VCaP (cell line): ENCODE results near the gene GTF2I.
"Not testable (repeated sequence)": the region's sequence is repeated elsewhere in the genome, so short reads cannot be mapped to it uniquely, and the experiment has no call there.

Source experiments
- H3K27ac ChIP-seq: fragments of 450-650 bp; 2 replicates; pipeline ENCODE4 v1.5.1; 2017
- TF ChIP-seq, protein P1 (sequence below): fragments of 450-650 bp; conservative IDR thresholded peaks from 2 replicates; pipeline ENCODE4 v1.5.1; 2017; ENCODE audit warnings: mild to moderate bottlenecking, moderate library complexity

GTF2I gene

DNA sequence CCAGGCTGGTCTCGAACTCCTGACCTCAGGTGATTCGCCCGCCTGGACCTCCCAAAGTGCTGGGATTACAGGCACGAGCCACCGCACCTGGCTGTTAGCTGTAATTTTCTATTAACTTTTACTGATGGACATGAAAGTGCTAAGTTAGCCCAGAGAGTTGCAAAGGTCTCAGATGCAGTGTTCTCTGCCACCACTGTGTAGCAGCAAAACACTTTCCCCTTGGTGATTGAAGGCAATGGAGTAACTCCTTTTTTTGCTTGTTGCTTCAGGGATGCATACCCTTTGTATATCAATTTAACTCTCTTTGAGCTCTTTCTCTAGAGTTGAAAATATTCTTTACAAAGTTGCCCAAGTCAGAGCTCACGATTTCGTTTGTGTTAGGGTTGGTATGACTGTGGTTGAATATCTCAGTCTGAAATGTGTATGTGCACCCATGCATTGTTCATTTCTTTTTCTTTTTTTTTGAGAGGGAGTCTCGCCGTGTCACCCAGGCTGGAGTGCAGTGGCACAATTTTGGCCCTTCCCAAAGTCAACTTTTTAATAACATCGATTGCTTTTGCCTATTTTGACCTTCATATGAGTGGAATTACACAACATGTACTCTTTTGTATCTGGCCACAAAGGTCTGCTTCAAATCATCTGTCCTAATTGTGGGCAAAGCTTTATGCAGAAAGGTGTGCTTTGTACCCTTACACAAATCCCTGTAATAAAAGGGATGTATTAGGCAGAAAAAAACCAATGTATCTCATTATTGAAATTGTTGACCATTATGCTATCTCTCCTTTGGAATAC lies 52.6 kb downstream of the GTF2I start:
- TF ChIP-seq, protein P1, sequence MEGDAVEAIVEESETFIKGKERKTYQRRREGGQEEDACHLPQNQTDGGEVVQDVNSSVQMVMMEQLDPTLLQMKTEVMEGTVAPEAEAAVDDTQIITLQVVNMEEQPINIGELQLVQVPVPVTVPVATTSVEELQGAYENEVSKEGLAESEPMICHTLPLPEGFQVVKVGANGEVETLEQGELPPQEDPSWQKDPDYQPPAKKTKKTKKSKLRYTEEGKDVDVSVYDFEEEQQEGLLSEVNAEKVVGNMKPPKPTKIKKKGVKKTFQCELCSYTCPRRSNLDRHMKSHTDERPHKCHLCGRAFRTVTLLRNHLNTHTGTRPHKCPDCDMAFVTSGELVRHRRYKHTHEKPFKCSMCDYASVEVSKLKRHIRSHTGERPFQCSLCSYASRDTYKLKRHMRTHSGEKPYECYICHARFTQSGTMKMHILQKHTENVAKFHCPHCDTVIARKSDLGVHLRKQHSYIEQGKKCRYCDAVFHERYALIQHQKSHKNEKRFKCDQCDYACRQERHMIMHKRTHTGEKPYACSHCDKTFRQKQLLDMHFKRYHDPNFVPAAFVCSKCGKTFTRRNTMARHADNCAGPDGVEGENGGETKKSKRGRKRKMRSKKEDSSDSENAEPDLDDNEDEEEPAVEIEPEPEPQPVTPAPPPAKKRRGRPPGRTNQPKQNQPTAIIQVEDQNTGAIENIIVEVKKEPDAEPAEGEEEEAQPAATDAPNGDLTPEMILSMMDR, result no peak; the same call in 1 of the 2 replicates
- no peak overlapping the region for H3K27ac ChIP-seq

DNA sequence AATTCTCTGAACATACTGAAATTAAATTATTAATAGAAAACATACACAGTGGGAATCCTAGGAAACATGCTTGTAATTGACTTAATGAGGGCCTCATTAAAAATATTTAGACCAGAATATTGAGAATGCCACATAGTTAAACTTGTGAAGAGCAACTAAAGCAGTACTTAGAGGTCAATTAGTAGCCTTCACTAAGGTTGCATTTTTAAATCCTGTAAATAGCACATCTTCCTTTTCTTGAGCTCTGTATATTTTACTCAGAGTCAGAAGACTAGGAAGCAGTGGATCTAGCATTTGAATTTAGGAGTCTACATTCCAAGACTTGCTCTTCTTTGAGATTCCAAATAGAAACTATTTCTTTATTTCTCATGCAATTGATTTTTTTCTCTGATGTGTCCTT lies 56.0 kb downstream of the GTF2I start:
- H3K27ac ChIP-seq, result peak overlapping the region; percentile 54
- TF ChIP-seq, protein P1, result no peak

DNA sequence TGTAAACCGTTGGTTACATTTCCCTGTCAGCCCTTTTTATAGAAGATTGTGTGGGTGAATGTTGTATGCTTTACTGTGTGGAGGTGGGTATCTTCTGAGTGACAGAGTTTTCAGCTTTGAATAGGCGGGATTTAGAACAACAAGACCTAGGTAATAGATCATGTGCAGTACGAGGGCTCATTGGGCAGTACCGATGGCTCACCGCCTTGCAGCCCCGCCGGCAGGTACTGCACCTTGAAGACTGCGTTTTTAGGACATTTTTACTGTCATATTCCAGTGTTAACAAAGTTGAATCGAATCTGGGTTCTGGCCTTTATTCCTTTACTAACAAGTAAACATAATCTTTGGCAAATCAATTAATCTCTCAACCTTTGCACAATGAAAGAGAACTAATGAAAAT lies 60.4 kb downstream of the GTF2I start:
- H3K27ac ChIP-seq, result no peak overlapping the region
- TF ChIP-seq, protein P1, result no peak

DNA sequence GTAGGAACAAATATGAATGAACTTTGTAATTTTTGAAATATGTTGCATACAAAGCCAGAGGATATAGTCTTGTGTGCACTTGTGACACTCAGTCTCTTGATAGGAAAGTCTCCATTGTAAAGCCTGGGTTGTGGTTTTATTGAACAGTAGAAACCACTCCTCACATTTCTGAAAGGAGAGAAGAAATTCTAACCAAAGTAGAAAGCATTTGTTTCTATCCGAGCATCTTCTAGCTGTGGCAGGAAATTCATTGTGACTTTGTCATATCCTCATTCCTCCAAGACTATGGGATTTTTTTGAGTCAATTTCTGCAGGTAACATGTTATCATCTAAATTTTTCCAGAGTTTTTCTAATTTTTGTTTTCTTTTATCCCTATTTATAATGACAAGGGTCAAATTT lies 60.8 kb downstream of the GTF2I start:
- H3K27ac ChIP-seq, result no peak overlapping the region
- TF ChIP-seq, protein P1, result no peak

DNA sequence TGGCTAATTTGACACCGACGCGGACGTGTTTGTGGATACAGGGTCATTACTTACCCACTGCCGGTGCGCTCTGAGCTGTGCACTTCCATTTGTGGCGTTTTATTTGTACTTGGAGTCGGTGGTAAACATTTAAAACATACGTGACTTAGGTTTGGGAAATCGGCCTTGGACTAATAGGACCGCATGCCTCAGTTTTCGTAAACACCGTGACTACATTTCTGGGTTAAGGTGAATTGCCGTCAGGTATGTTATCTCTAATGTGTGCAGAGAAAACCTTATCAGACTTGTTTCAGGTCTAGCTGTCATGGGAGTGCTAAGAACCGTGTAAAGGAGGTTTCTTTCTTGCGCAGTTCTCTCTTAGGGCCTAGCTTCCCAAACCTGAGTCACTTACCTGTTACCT lies 64.6 kb downstream of the GTF2I start:
- TF ChIP-seq, protein P1, result no peak
- no peak overlapping the region for H3K27ac ChIP-seq

DNA sequence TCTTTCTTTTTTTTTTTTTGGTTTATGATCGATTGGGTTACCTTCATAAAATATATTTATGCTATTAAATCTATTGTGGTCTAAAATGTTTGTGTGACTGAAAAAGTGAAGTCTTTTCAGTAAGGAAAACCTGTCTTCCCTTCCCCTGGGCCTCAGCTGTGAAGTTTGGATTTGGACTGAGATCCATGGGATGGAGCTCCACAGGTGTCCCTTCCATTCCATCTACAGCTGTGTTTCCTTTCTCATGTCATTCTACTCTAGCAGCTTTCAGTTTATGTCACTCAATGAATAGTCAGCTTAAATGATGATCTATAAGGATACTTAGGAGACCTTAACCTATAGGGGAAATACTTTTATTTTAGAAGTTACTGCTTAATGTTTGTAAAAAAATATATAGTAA lies 68.3 kb downstream of the GTF2I start:
- TF ChIP-seq, protein P1, result no peak
- H3K27ac ChIP-seq, result no peak overlapping the region

DNA sequence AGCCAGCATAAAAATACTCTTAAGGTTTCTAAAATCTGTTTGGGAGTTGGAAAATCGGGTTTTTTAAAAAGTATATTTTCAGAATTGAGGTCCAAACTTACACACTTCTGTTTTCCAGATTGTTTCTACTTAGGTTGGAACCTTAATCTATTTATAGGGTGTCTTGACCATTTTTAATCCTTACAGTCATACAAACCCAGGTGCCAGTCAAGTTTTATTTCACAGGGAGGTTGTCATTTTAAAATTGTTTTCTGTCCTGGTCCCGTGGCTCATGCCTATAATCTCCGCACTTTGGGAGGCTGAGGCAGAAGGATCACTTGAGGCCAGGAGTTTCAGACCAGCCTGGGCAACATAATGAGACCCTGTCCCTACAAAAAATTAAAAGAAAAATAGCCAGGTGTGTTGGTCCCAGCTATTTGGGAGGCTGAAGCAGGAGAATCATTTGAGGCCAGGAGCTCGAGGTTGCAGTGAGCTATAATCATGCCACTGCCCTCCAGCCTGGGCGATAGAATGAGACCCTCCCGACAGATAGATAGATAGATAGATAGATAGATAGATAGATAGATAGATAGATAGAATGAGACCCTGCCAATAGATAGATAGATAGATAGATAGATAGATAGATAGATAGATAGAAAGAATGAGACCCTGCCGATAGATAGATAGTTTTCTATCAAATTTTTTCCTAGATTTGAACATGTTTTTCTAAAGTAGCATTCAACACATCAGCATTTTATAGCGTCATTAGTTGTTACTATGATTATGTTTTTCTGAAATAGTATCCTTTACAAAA lies 69.0 kb downstream of the GTF2I start:
- TF ChIP-seq, protein P1, result no peak
- no peak overlapping the region for H3K27ac ChIP-seq

DNA sequence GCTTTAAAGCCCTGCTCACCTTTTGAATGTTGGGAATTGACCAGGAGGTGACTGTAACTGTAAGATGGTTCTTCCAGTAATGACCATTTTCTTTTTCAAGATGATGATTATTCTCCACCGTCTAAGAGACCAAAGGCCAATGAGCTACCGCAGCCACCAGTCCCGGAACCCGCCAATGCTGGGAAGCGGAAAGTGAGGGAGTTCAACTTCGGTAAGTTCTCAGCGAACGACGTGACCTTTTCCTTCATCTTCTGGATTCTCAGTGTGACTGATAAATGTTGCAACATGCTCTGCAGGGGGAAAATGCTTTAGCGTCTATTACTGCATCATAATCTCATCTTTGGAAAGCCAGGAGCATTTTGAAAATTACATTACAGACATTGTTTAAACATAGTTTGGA lies 71.2 kb downstream of the GTF2I start:
- not testable (repeated sequence) for H3K27ac ChIP-seq

DNA sequence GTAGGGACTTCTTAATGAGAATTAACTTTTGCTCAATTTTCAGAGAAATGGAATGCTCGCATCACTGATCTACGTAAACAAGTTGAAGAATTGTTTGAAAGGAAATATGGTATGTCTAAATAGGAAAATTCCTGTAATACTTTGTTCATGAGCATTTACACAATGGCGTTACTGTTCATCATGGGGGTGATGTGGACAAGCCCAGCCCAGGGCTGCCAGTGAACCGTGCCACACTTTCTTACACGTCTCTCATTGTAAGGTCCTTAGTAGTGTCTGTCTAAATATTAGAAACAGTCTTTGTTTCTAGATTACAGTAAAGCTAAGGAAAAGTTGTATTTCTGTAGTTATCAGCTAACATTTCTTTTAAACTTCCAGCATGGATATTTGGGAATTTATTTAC lies 72.7 kb downstream of the GTF2I start:
- H3K27ac ChIP-seq, result not testable (repeated sequence)

DNA sequence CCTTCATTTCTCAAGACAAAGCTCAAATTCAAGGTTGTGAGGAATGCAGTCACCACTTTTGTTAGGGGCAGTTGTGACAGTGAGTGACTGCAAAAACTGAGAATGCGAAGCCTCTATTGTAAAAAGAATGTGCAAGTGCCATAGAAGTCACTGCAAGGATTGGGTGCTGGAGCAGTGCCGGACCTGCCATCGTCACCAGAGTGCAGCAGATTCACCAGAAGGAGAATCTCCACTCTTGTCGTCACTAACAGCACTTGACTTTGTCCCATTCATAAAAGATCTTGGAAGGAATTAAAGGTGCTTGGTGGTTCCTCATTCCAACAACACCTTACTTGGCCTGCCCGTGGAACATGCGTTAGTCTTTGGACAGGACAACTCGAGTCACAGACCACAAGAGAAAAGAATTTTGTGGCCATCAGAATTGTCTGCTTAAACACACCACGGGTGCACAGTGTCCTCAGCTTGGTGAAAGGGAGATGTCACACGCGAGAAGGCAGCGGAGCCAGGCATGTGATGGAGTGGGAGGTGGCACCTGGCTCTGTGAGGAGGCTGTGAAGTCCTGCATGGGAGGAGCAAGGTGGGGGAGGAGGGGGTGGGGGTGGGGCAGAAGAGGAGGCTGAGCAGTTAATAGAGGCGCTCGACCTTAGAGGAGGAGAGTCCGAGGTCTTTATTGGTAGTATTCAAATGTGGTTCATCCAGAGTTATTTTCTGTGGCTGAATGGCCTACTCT lies 82.6 kb downstream of the GTF2I start:
- H3K27ac ChIP-seq, result not testable (repeated sequence)

DNA sequence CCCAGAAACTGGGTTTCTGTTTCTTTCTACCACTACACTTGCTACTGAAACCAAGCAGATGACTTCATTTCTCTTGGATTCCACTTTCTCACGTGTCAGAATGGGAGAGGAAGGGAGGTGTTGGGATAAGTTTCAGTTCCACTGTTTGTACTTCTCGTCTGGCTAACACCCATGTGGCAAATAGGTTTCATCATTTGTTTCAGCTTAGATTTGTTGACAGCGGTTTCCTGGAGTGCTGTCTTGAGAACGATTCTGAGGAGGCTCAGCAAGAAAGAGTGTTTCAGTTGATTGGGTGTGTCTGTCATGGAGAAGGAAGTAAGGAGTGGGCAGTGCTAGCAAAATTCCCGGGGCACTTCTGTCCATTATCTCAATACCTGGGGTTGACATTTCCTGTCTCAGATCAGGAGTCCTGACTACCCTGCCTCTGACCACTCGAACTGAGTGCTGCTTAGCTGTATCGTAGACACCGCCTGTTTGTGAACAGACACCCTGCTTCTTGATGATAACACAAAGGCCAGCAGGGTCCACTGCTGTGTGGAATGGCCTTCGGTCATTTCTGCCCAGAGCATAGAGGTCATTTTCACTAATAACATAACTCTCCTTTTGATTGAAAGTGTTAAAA lies 86.5 kb downstream of the GTF2I start:
- H3K27ac ChIP-seq, result not testable (repeated sequence)
